ENCODE measurements around the gene SAMD1.

The SAMD1 gene

DNA sequence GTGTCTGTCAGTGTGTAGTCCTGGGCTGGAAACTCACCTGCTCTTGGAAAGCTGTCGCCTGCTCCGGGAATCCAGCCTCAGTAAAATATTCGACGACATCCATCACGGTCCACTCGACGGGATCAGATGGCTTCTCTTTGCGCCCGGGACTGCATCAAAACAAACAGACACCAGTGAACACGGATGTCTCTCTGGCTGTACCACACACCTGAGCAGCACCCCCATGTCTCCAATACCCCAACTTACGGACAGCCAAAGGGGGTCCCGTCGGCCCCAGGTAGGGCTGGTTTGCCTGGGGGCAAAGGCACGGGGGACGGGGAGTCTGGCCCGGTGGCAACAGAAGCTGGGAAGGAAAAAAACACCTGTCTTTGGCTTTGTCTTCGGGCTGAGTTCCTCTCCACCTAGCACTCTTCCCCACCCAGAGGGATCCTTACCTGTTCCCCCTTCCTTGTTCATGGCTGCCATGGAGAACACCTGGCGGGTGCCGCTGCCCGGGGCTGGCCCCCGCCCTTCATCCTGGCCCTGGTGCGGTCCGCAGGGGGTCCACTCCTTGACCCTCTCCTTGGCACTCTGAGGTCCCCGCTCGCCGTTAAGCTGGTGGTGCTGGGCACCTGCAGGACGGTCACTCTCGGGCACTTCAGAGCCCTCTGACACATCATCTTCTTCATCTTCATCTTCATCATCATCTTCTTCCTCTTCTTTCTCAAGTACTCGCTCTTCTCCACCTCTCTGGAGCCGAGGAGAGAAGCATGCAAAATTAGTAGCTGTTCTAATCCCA lies 1.7 kb downstream of the SAMD1 start:
- DNase-seq = no peak

DNA sequence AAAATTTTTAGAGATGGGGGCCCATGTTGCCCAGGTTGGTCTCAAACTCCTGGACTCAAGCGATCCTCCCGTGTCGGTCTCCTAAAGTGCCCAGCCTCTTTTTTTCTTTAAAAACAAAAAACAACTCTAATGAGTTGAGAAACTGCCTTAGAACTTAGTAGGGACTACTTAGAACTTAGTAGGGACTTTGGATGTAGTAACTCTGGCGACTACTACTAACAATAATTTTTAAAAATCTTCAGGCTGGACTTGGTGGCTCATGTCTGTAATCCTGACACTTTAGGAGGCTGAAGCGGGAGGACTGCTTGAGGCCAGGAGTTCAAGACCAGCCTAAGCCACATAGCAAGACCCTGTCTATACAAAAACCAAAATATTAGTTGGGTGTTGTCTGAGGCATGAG lies 4.5 kb downstream of the SAMD1 start:
- no peak for DNase-seq

DNA sequence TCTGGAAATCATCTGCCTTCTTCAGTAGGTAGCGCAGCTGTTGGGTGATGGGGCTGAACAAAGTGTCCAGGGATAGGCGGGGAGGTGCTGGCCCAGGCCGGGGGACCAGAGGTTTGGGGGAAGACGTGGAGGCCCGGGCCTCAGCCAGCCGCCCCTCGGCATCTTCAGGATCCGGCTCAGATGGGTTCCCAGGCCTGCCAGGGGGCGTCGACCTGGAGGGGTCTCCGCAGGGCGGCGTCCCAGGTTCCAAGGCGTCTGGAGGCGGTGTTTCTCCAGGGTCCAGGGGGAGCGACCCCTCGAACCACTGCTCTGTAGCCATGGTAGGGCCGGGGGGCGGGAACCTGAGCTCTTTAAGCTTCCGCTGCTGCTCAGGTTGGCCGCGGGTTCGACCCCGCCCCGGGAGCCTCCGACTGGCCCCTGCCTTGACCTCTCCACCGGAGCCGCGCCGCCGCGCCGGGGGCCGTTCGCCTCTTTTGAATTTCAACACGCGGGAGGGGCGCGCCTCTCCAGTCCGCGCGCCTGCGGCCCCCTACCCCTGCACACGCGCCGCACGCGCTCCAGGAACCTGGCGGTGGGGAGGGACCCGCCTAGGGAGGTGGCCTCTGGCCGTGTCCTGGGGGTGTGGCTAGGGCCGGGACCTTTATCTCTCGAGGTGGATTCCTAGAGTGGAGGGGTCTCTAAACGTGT lies 5.1 kb downstream of the SAMD1 start, which contains the start of gene C19orf67:
Gene C19orf67, minus strand, starts transcription at position 475 of the 687 bp plus-strand sequence. Its CDS starts 156 bp downstream, at position 319.
- no peak for DNase-seq

DNA sequence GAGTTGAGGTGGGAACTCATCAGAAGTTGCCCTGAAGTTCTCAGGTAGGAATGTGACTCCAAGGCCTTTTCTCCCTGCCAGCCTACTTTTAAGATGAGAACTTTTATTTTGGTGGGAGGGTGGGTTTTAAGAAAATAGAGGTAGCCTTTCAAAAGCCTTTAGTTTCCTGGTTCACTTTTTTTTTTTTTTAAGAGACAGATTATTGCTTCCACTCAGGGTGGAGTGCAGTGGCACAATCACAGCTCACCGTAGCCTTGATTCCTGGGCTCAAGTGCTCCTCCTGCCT lies 7.9 kb downstream of the SAMD1 start:
- DNase-seq = no peak

DNA sequence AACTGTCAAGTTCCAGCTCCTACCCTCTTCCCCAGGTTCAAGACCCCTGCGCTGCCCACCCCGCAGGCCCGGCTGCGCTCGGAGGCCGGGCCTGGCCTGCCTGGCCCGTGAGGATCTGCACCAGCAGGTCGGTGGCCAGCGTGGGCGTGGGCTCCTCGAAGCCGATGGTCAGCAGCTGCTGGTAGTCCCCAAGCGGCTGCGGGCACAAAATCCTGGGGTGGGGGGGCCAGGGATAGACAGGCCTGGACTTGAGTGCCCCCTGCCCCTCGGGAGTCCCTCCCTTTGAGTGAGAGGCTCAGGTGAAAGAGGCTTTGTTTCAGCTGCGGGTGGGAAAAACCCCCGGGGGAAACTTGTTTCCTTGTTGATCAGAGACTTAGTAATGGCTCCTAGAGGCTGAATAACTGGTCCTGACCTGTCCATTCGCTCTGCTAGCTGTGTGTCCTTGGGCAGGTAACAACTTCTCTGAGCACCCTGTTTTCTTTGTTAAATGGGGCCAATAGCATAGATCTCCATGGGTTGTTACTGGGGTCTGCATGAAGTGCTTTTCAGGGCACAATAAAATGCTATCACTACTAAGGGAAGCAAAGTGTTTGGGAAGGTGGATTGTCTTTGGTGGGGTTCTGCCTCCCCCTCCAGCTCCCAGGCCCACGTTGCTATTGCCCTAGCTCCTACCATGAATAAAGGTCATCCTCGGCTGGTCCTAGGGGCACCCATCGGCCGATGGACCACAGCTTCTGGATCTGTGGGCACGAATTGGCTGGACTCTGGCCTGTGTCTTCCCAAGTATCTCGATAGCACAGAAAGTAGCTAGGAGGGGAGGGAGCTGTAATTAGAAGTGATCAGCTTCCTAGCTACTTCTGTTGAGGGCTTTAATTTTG lies 8.5 kb downstream of the SAMD1 start:
- no peak for DNase-seq

DNA sequence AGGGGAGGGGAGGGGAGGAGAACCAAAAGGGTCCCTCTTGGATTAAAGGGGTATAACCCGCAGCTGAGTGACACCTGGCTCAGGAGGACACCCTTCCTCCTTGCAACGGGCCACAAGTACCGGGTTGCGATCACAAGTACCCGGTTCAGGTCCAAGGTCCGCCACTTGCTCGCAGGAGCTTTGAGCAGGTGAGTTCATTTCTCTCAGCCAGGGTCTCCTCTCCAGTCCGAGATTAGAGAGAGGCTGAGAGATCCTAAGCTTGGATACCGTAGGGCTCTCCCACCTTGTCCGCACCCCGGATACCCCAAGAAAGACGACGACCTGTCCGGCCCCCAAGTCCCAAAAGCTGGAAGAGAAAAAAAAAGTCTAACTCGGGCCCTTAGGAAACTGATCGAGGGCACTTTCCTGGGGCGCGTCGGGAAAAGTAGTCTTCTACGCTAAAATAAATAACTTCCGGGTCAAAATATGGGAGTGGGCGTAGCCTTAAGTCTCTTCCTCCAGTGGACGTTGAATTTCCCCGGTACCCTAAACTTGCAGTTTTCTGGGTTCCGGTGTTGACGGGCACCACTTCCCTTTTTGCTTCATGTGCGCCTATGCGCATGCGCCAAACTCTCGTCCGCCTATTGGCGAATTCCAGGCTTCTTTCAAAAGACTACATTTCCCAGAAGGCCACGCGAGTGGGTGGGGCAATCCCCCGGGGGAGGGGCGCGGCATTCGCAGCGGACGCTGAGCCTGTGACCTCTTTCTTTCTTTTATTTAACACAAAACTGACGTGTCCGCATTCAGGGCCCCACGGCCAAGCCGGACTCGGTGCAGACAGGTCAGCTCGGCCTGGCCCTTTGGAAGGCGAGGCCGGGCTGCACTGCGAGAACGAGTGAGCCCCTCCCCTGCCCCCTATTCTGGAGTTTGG lies 9.4 kb downstream of the SAMD1 start:
- peak; percentile 98 to 99 (median 98) for DNase-seq

DNA sequence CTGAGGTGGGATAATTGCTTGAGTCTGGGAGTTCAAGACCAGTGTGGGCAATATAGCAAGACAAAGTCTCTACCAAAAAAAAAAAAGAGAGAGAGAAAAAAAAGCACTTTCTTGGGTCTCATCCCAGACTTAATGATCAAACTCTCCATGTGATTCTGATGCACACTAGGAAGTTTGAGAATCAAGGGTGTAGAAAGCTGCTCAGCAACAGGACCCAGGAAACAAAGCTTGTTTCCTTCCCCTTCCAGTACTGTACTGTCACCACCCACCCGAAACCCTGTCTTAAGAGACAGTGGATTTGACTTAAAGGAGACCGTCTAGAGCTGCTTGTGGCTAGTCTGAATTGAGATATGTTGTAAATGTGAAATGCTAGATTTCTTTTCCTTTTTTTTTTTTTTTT lies 12.1 kb downstream of the SAMD1 start:
- DNase-seq = no peak

DNA sequence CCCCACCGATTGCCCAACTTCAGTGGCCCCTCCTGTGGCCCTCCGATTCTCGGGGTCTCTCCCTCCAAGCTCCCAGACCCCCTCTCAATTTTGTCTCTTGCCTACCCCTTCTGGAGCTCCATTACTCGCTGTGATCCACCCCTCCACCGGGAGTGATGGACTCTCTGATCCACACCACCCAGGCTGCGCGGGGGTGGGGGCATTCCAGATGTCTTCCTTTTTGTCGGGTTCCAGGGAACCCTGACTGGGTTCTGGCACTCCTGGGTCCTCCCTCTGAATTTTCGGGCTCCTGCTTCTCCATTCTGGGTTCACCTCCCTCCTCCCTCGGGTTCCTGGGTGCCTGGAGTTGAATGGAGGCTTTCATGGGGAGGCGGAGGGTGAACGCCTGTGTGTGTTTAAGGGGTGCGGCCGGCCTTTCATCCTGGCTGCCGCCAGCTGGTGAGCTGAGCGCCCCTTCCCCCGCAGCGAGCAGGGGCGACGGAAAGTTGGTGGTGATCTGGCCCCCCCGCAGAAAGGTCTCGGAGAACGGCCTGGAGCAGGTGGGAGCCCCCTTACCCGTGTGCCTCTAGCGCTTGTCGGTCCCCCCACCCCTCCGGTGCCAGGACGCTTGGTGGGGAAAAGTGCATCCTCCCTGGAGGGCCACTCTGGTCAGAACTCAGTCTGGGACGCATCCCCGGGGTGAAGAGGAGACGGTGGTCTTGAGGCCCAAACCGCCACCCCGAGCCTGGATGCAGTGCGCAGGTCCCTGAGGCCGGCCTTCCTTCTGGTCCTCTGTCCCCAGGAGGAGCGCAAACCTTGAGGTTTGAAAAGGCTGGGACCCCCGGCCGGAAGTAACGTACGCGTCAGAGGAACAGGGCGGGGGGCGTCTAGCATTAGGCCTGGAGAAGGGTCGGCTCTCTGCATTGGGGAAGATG lies 16.4 kb downstream of the SAMD1 start:
- DNase-seq = no peak

DNA sequence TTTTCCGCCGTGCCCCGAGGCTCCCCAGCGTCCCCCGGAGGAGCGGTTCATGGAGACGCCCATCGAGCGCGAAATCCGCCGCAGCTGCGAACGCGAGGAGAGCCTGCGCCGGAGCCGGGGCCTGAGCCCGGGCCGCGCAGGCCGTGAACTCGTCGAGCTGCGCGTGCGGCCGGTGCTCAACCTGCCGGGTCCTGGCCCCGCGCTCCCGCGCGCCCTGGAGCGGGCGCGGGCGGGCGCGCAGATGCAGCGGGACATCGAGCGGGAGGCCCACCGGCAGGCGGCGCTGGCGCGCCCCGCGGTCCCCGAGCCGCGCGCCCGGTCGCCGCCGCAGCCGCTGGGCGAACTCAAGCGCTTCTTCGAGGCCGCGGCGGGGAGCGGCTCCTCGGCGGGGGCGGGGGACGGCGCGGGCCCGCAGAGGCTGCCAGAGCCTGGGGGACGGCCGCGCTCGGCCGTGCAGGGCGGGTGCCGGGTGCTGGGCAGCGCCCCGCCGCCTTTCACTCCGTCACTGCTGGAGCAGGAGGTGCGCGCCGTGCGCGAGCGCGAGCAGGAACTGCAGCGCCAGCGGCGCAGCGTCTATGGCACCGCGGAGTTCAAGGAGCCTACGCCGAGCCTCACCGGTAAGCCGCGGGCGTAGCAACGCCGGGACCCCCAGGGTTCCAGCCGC lies 17.2 kb downstream of the SAMD1 start:
- DNase-seq = peak; percentile 52 to 77 (median 68)

DNA sequence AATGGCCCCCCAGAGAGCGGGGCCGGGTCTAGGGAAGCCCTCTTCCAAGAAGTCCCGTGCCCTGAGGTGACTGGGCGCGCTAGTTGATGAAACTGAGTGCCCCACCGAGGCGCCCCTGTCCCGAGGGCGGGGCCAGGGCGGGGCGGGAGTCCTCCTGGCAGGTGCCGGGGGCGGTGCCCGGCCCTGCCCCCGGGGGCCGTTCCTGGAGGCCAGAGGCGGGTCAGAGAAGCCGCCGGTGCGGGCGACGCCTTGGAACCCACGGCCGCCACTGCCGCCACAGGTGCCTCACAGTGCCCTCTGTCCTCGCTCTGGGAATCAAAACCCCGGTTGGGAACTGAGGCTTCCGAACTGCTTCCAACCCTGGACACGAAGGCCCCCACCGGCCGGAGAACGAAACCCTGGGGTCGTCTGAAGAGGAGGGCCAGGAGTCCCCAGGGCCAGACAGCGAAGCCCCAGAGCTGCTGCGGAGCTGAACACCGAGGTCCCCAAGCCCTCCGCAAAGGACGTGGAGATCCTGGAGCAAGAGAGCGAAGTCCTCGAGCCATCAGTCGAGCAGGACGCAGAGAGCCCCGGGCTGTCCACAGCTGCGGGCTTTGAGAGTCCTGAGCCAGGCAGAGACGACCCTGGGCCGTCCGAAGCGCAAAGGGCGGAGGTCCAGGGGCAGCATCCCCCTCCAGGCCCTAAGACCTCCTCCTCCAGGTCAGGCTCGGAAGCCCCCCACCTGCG lies 17.9 kb downstream of the SAMD1 start, which contains the start of gene MISP3:
Gene MISP3, plus strand, starts transcription at position 252 of the 726 bp plus-strand sequence. CDS start 524 bp downstream, outside the sequence.
- peak in 1 of 4 experiments; percentile 22 for DNase-seq

DNA sequence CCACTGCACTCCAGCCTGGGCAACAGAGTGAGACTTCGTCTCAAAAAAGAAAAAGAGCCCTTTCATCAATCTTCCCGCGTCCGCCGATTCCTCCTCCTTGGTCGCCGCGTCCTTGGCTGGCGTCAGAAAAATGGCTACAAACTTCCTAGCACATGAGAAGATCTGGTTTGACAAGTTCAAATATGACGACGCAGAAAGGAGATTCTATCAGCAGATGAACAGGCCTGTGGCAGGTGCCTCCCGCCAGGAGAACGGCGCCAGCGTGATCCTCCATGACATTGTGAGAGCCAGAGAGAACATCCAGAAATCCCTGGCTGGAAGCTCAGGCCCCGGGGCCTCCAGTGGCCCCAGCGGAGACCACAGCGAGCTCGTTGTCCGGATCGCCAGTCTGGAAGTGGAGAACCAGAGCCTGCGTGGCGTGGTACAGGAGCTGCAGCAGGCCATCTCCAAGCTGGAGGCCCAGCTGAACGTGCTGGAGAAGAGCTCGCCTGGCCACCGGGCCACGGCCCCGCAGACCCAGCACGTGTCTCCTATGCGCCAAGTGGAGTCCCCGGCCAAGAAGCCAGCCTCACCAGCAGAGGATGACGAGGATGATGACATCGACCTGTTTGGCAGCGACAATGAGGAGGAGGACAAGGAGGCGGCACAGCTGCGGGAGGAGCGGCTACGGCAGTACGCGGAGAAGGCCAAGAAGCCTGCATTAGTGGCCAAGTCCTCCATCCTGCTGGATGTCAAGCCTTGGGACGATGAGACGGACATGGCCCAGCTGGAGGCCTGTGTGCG lies 20.1 kb downstream of the SAMD1 start:
- no peak for DNase-seq

DNA sequence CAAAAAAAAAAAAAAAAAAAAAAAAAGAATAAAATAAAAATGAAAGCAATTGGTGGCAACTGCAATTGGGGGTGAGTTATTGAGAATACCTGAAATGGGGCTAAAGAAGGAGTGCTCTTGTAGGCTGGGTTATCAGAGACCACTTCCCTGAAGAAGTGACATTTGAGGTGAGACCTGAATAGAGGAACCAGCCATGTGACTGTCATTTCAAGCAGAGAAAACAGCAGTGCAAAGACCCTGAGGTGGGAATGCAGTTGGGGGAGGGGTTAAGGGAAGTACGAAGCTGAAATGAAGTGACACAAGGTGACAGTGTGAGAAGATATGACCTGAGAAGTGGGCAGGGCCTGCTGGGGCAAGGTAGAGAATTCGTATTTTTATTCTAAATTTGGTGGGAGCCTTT lies 24.4 kb downstream of the SAMD1 start:
- DNase-seq = no peak

DNA sequence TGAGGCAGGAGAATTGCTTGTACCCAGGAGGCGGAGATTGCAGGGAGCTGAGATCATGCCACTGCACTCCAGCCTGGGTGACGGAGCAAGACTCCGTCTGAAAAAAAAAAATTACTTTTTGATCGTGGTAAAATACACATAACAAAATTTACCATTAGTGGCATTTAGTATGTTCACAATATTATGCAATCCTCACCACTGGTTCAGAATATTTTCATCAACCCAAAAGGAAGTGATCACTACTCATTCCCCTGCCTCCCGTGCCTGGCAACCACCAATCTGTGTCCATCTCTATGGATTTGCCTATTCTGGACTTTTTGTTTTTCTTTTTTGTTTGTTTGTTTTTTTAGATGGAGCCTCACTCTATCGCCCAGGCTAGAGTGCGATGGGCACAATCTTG lies 27.4 kb downstream of the SAMD1 start:
- no peak for DNase-seq

DNA sequence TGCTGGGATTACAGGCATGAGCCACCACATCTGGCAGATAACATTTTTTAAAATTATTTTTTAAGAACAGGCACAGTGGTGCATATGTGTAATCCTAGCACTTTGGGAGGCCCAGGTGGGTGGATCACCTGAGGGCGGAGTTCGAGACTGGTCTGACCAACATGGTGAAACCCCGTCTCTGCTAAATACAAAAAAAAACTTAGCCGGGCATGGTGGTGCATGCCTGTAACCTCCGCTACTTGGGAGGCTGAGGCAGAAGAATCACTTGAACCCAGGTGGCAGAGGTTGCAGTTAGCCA lies 28.0 kb downstream of the SAMD1 start:
- no peak for DNase-seq

DNA sequence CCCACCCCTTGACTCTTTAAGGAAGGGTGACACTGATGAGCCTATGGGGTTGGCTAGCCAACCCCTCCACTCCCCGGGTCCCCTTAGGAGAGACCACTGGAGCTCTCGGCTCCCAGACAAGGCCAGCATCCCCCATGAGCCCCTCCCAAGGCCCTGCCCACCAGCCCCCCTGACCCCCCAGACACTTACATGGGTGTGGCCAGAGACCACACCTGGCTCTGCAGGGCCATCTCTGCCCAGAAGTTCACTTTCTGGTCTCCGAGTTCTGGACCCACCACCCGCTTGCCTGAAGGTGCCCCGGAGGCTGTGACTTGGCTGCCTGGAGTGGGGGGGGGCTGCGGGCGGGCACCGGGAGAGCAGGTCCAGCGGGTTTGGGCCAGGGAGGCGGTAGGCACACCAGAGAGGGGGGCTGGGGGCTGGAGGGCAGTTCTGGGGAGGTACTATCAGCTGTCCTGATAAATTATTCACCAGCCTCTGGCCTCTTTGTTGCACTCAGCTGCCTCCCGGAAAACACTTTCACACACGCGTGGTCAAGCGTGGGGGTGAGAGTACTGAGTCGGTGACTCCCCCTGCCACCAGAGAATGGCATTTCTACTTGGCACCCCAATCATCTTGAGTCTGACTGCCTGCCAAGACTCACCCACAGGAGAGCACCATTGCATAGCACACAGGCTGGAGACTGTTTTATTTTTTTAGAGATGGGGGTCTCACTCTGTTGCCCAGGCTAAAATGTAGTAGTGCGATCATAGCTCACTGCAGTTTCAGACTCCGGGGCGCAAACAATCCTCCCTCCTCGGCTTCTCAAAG lies 28.6 kb downstream of the SAMD1 start, which contains the start of gene PALM3:
Gene PALM3, minus strand, starts transcription at position 326 of the 807 bp plus-strand sequence. Its CDS starts 96 bp downstream, at position 230.
- no peak for DNase-seq

DNA sequence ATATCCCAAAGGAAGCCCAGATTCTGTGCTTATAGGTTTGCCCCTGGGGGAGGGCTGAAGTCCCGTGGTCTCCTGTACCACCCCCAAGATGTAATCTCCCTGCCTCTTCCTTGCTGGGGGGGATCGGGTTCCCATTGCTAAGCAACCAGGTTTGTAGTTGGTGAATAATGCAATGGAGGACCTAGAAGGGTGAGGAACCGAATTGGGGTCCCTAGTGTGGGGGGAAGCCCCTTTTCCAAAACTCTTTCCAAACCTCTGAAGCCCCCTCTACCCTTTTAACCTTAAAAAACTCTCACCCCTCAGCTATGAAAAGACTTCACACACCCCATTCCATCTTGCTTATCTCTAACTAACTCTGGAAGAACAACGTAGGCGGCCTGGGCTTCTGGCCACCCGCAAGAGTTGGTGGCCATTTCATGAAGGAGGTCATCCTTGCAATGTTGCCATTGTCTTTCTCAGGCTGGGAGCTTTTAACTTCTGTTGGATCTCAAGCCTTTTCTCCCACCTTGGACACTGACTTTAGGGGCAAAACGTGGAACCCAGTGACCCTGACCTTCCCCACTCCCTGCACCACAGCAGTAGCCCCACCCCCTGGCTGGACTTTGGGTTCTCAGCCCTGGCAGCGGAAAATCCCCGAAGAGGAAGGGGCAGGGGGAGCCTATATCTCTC lies 29.3 kb downstream of the SAMD1 start:
- DNase-seq = no peak

DNA sequence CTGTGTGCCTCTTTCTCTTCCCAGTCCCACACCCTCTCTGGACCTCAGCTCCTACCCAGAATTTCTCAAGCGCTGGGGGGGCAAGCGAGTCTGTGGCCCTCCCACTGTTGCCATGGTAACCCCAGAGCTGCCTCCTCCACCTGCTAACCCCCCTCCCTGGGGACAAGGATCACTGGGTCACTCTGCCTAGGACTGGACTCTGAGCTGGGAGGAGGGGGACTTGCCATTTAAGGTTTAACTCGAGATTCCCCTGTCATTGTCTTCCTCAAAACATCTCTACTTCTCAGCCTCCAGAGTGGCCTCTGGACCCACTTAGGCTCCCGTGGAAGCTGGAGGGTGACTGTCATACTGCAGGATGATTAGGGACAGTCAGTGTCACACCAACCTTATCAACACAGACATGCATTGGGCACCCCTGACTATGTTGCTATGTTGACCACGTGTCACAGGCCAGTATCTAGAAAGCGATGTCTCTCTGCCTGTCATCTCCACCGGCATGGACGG lies 30.8 kb downstream of the SAMD1 start:
- DNase-seq = no peak

Data from activated naive CD4-positive, alpha-beta T cell (primary cell).